ELR (cell line): ENCODE results near the gene ATG7.

ENCODE experiments used
- DNase-seq: peaks from one replicate; pipeline ENCODE4 v3.0.0-alpha.2; 2015; ENCODE audit warnings: low read depth

ATG7 gene

GRCh38 chr3:11536936-11537612, 264.9 kb downstream of the ATG7 start:
- no peak for DNase-seq

GRCh38 chr3:11538581-11538980, 266.4 kb downstream of the ATG7 start:
- DNase-seq: no peak

GRCh38 chr3:11539218-11539617, 267.0 kb downstream of the ATG7 start:
- no peak for DNase-seq

GRCh38 chr3:11539677-11540076, 267.5 kb downstream of the ATG7 start:
- DNase-seq: no peak

GRCh38 chr3:11541321-11542303, 269.4 kb downstream of the ATG7 start:
- no peak for DNase-seq

- DNase-seq: no peak
Observed at GRCh38 chr3:11542551-11542950, 270.4 kb downstream of the ATG7 start.

- DNase-seq: no peak
Observed at GRCh38 chr3:11543141-11543947, 271.1 kb downstream of the ATG7 start.

GRCh38 chr3:11543948-11544387, 271.8 kb downstream of the ATG7 start:
- no peak for DNase-seq

GRCh38 chr3:11544412-11545181, 272.4 kb downstream of the ATG7 start:
- no peak for DNase-seq

- DNase-seq: no peak
Observed at GRCh38 chr3:11545186-11545851, 273.1 kb downstream of the ATG7 start.

- DNase-seq: no peak
Observed at GRCh38 chr3:11546657-11547302, 274.6 kb downstream of the ATG7 start.

- no peak for DNase-seq
Observed at GRCh38 chr3:11547498-11547897, 275.3 kb downstream of the ATG7 start.

GRCh38 chr3:11548721-11549131, 276.5 kb downstream of the ATG7 start:
- DNase-seq: peak; percentile 75

GRCh38 chr3:11549580-11550140, 277.5 kb downstream of the ATG7 start:
- no peak for DNase-seq

- no peak for DNase-seq
Observed at GRCh38 chr3:11551036-11551435, 278.8 kb downstream of the ATG7 start.

- no peak for DNase-seq
Observed at GRCh38 chr3:11552289-11553264, 280.4 kb downstream of the ATG7 start.

- DNase-seq: no peak
Observed at GRCh38 chr3:11553436-11554235, 281.4 kb downstream of the ATG7 start.

- DNase-seq: no peak
Observed at GRCh38 chr3:11554236-11554610, 282.0 kb downstream of the ATG7 start.
